GM19023 (cell line): ENCODE data around the gene PIGU.
A peak's percentile ranks its signal among the peaks of the same experiment; 100 is the strongest.
"Not testable (repeated sequence)": the region's sequence is repeated elsewhere in the genome, so short reads cannot be mapped to it uniquely, and the experiment has no call there.

Source experiments
- ATAC-seq: cut with Tn5 transposase; IDR thresholded peaks from one replicate; pipeline ENCODE4 v1.9.1; 2021; ENCODE audit warnings: mild to moderate bottlenecking, moderate library complexity; ENCODE audit not compliant: unreplicated experiment

The PIGU gene

DNA sequence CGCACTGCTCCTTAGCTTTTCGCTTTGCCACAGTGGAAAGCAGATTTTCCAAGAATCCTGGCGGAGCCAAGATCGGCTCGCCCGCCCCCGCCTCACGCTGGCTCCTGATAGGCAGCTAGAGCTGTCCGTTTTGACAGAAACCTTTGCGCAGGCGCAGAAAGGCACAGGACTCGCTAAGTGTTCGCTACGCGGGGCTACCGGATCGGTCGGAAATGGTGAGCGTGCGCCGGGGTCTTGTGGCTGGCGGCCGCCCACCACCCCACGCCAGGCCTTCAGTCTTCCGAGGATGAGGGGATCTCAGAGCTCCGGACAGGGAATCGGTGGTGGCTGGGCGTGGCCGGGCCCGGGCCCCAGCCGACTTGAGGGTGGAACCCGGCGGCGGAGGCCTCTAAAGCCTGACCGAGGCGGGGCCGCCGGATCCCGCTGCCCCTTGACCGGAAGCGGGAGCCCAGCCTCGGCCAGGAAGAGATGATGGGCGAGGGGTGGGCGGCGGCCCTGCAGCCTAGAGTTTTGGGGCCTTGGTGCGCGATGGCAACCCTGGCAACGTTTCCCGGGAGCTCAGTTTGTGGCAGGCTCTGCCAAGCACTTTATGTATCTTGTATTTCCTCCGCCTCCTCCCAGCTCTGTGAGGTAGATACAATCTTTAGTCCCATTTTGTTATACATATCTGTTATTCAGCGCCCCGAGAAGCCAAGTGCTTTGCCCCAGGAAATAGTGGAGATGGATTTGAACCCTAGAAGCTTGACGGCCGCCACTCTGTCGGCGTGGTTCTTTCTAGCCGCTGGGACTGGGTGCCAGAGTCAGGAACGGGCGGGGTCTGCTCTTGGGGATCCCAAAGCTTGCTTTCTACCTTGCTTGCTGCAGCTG lies 160.4 kb downstream of the PIGU start, which contains the start of gene DYNLRB1:
TSS of gene DYNLRB1 (plus strand) at position 176 of the 867 bp plus-strand sequence. CDS start at position 213, 37 bp downstream.
- peak; percentile 68 for ATAC-seq

GRCh38 chr20:34515484-34516246 lies 161.2 kb downstream of the PIGU start:
- ATAC-seq: peak; percentile 54

- ATAC-seq: no peak
Observed at GRCh38 chr20:34514897-34515483, 161.9 kb downstream of the PIGU start.

GRCh38 chr20:34514034-34514433 lies 162.9 kb downstream of the PIGU start:
- ATAC-seq: not testable (repeated sequence)

- ATAC-seq: no peak
Observed at GRCh38 chr20:34512955-34513419, 163.9 kb downstream of the PIGU start.

GRCh38 chr20:34512266-34512954 lies 164.5 kb downstream of the PIGU start:
- ATAC-seq: no peak

DNA sequence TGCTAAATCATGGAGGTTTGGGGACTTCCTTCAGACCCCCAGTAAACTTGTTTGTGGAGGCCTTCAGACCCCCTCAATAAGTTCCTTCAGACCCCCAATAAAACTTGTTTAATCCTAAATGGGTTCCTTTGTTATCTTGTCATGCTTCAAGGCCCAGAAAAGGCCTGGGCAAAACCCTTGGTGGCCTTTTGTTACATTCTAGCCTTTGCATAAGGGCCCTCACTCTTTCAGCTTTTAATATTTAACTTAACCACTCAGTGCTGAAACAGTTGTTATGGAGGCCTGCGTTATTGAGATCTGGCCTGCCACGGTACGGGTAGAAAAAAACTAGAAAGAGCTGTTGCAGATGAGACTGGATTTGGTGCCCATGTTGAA lies 165.0 kb downstream of the PIGU start:
- ATAC-seq: no peak

DNA sequence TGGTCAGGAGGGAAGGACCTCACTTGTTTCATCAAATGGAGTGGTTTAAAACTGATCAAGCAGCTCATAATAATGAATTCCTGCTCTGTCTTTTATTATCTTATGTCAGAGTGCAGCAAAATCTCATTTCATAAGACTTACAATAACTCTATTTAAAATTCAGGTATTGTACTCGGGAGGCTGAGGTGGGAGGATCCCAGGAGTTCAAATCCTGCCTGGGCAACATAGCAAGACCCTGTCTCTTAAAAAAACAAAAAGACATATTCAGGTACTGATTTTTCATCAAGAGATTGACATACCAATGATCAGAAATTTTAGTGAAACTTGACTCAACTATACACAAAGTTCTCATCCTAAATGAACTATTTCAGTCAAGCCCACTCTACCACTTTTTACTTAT lies 166.3 kb downstream of the PIGU start:
- no peak for ATAC-seq
